Raji (cell line): ENCODE measurements around the gene PRKAG2.

Experiments
- POLR2A ChIP-seq: IDR thresholded peaks from 2 replicates; pipeline ENCODE4 v1.6.1; 2011; ENCODE audit warnings: low read depth, low read length, control low read depth; ENCODE audit not compliant: insufficient read depth

Gene PRKAG2

DNA sequence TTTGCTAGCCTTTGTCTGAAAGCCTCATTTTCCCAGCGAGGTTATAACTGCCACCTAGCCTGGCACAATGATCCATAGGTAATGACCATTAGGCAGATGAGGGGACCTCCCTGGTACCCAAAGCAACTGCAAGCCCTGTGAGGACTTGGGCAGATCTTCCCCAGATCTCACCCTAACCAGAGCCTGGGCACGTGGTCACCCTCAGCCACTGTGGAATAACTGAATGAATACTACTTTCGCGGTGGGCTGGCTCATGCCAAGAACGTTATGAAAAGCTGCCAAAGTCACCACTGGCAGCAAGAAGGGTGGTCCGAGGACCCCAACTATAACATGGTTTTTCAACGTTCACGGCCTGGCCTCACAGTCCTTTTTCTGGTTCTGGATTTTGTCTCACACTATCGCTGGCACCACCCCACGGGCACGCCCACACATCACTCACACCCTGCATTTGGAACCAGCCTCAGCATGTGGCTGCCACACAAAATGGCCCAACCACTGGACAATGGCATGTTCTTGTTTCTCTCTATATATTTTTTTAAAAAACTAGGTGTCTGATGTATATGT lies 3.4 kb downstream of the PRKAG2 start:
- no peak for TF ChIP-seq POLR2A

- TF ChIP-seq POLR2A: no peak
Measured at GRCh38 chr7:151872531-151873401, 4.1 kb downstream of the PRKAG2 start.

DNA sequence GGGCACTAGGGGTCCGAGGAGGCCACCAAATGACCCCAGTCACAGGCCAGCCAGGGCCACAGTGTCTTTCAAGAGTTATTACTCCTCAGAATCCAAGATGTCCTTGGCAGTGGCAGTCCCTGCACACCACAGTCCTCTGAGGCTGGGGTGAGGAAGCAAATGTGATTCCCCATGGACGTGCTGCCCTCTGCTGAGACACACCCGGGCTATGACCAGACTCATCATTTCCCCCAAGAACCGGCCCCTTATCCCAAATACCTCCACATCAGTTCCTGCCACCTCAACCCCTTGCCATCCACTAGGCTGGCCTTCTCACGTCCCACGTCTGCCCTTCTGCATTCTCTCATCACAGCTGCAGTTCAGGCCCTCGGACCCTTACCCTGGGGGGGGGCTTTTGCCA lies 5.0 kb downstream of the PRKAG2 start:
- no peak for TF ChIP-seq POLR2A

GRCh38 chr7:151871189-151871735 lies 5.7 kb downstream of the PRKAG2 start:
- no peak for TF ChIP-seq POLR2A

DNA sequence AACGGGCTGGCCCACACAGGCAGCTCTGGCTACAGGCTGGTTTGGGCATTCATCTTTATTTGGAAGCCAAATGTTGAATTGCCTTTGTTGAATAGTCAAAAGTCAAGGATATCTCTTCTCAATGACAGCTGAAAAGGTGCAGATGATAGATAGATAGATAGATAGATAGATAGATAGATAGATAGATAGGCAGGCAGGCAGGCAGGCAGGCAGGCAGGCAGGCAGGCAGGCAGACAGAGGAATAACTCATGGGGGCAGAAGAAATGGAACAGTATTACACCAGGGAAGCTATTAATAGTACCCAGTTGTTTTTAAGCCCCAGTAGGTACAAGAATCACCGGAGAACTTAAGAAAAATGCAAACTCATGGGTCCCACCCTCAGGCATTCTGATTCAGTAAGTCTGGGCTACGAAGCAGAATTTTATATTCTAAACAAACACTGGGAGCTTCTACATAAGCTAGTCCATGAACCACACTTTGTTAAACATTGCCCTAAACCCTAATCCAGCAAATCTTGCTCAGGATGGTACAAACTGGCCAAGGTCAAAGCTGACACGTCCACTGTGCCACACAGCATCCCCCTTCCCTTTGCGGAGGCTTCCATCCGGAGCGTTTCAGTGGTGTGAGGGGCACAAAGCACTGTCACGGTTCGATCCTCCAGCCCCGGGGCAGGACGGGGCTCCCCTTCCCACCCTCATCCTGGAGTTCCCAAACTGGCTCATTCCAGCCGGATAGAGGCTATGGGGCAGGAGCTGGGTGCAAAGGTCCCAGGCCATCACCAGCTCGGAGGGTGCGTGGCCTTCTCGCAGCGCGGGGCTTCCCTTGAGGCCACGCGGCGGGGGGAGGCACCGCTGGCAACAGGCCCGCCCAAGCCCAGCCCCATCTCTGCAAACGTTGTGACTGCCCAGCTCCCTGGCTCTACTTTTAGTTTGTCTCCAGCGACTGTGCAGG lies 6.7 kb downstream of the PRKAG2 start:
- TF ChIP-seq POLR2A: no peak

DNA sequence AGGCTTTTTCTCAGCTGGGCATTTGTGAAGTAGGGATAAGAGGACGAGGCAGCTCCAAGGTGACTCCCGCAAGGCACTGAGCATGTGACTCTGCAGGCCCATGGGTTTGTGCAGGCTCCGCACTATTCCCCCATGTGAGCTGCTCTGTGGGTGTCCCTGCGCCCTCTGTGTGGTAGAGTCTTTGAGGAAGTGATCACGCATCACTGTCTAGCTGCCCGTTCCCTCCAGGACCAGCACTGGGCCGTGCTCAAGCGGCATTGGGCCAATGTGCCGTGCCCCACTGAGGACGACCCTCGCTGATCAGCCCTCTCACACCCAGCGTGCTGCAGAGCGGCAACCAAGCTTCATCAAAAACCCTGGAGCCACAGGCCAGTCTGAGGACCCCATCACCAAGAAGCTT lies 7.5 kb downstream of the PRKAG2 start:
- no peak for TF ChIP-seq POLR2A

DNA sequence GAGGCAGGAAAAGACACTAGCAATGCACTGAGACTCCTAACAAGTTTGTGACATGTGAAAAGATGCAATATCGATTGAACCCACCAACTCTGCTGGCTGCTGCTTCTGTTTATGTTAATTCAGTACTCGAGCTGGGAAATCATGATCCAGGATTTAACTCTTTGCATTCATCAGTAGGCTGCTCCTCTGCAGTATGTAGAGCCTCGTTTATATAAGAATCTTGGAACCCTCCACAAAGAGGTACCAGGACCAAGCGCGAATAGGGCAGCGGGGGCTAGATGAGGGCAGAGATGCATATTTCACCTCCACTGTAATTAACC lies 7.8 kb downstream of the PRKAG2 start:
- no peak for TF ChIP-seq POLR2A

DNA sequence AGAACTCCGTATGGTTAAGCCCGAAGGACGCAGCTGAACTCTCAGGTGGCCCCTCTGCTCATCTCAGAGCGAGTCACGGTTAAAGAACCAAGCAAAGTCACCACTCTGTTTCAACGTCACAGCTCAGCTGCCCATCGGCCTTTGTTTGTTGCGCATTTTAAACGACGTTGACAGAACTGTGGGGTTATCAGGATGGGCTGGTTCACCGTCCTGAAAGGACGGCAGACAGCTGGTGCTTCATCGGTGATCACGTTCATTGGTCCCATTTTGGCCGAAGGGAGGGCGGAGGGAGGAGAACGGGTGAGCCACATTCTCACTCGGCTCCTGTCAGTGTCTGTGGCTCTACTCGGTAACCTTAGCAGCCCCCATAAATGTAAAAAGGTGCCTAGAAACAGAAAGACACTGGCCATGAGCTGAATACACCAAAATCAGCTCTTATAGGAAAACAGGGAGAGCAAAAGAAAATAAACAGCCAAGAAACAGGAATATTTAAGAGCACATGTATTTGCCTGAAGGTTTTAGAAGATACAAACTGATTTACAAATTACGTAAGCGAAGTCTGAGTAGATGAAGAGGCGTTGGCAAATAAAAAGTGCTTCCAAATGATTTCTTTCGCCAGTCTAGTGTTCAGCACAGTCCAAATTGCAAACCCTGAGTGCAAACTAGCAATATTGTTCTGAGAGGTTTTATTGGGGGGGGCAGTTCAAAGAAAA lies 8.4 kb downstream of the PRKAG2 start:
- no peak for TF ChIP-seq POLR2A

DNA sequence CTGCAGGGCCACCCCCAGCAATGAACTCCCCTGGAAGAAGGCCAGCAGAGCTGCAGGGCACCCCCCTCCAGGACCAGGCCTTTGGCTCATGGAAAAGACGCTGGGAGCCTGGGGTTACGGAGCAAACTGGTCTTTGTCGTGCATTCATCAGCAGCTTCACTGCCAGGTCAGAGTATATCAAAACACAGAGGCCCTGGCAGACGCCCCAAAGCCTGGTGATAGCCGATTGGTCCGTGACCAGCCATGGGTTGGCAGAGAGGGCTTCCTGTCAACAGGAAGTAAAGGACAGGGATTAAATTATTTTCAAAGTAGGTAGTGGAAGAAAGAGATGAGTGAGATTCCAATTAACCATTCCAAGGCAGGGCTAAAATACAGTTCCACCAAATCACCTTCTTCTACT lies 9.0 kb downstream of the PRKAG2 start:
- TF ChIP-seq POLR2A: no peak

- TF ChIP-seq POLR2A: no peak
Measured at GRCh38 chr7:151866761-151867655, 9.9 kb downstream of the PRKAG2 start.

- no peak for TF ChIP-seq POLR2A
Measured at GRCh38 chr7:151866028-151866427, 10.9 kb downstream of the PRKAG2 start.

DNA sequence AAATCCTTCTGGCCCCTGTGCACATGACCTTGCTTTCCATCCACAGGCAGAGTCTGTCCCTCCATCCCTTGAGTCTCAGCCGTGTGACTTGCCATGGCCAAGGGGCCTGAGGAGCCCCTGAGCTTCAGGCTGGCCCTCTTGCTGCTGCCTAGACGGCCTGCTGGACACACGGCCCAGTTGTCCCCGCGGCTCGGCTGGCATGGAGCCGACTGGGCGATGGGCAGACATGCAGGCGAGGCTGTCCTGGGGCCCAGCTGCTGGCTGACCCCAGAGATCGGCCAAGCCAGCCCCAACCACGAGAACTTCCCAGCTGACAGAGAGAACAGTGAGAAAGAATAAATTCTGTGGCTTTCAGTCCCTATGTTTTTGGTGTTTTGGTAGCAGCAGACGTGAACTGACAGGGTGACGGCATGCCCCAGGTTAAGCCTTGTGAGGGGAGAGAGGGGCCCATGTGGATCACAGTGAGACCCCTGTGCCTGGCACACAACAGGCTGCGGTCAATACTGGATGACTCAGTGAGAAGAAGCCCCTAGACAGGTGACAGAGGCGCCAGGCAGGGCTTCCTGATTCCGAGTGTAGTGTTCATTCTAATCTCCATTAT lies 11.7 kb downstream of the PRKAG2 start:
- no peak for TF ChIP-seq POLR2A

GRCh38 chr7:151864561-151864960 lies 12.4 kb downstream of the PRKAG2 start:
- no peak for TF ChIP-seq POLR2A
